Pancreas (tissue), 10 donors: Measurements from ENCODE around the gene DUOXA2. TPM values are rescaled to one million over a fixed set of nuclear protein-coding genes. Genes with fewer than 3 reads are reported as not detected.

Experiments used
- ATAC-seq, 4 donors: fragments of 200-7000 bp; cut with Tn5 transposase; one replicate each; pipeline versions ENCODE4 v1.8.0 to v1.9.1; 2020; ENCODE audit warnings: mild to moderate bottlenecking in 4 of 4, moderate library complexity in 4 of 4
- DNase-seq, 6 donors: peaks; one replicate each; pipeline ENCODE4 v3.0.0-alpha.2; 2020
- FAIRE-seq: peaks from 2 replicates; lab custom pipeline; 2012; peaks lifted over from hg19 to GRCh38; lab: Jason Lieb, UNC
- H3K27ac ChIP-seq, 4 donors: fragments of 200-600 bp; sonication (generic); 1 replicate in 3 of 4; 2 replicates in 1 of 4; pipeline versions ENCODE4 v1.5.0 to v1.8.0; 2020
- H3K27me3 ChIP-seq, 4 donors: fragments of 200-600 bp; one replicate each; pipeline ENCODE4 v1.8.0; 2021
- H3K36me3 ChIP-seq, 3 donors: fragments of 200-600 bp; sonication (generic) in 1 of 3; one replicate each; pipeline versions ENCODE4 v1.5.0 to v1.8.0; 2020 to 2021
- H3K4me1 ChIP-seq, 3 donors: fragments of 200-600 bp; one replicate each; pipeline ENCODE4 v1.8.0; 2021
- H3K4me3 ChIP-seq, 4 donors: fragments of 200-600 bp; sonication (generic) in 2 of 4; one replicate each; pipeline versions ENCODE4 v1.5.0 to v1.8.0; 2020 to 2021
- H3K9me3 ChIP-seq, 4 donors: fragments of 200-600 bp; one replicate each; pipeline ENCODE4 v1.8.0; 2021
- WGBS, 2 donors: extraction: QIAGEN DNeasy Blood & Tissue Kit; methylation state at CpG; one replicate each; pipeline ENCODE4 v1.1.7; 2013; 5-methylcytosine and 5-hydroxymethylcytosine counted together
- intact Hi-C, 3 donors: fragments of 100-400 bp; cut with DNase I; formaldehyde crosslinking; loops; one replicate each; pipeline versions ENCODE4 v1.11.1 to v1.14.2; 2022
- polyA plus RNA-seq, 2 donors: library from polyadenylated mRNA; stranded (reverse); fragments of 200-250 nt; gene quantifications; one replicate each; pipeline ENCODE4 v1.2.3, GENCODE V29; 2013
- total RNA-seq, 6 donors: library from RNA; stranded (reverse); fragmentation: NEBNext Ultra II Directional in 4 of 6; extraction: Animal tissue kit (Norgen Biotek cat#: 25700) in 4 of 6; gene quantifications; one replicate each; pipeline versions ENCODE4 v1.2.1 to v1.2.4, GENCODE V29; 2021 to 2023
- TF ChIP-seq, protein P1 (sequence below), 4 donors: fragments of 200-600 bp; sonication (generic) in 3 of 4; IDR thresholded peaks; one replicate each; pipeline versions ENCODE4 v1.5.0 to v1.8.0; 2021; ENCODE audit warnings: antibody characterized with exemption in 4 of 4
- donor health status: healthy with polysubstance abuse.
- donor health status: DM: no; HTN: no; CAD: no; lungs with moderate emphysema.
- donor health status: DM: no; HTN: no; CAD: no.
- donor health status: control.
- donor health status: control.
- donor health status: Bipolar disorder and iron deficiency.
- donor health status: DM: yes; HTN: yes; CAD: no.
- donor health status: DM: no; HTN: no; CAD: no.
- donor health status: DM: no; HTN: no; CAD: no.
- donor health status: DM: yes; HTN: yes; CAD: no.

Gene DUOXA2
- total and polyA plus RNA-seq, 8 donors, result 0.16 to 17.0 (median 0.43) TPM; not detected in 3

GRCh38 chr15:45118996-45119395 lies 4.9 kb downstream of the DUOXA2 start:
- H3K4me1 ChIP-seq, result peaks cover 0 to 4% (median 0%) of the 10 kb centered on the region in 3 donors
- FAIRE-seq (no peak), ATAC-seq (no peak), DNase-seq (no peak)
- 86 to 88% methylated on average over 5 of the region's 5 CpGs for WGBS, 2 donors
- H3K9me3 ChIP-seq, result no peaks in the 10 kb centered on the region
- intact Hi-C loops, result loop anchor here in 1 of 3 donors (10.0 kb wide), 1 partner anchor 164 kb away; the partner anchor contains the start of gene TERB2
- no peak overlapping the region for H3K4me3 ChIP-seq
- TF ChIP-seq, protein P1, sequence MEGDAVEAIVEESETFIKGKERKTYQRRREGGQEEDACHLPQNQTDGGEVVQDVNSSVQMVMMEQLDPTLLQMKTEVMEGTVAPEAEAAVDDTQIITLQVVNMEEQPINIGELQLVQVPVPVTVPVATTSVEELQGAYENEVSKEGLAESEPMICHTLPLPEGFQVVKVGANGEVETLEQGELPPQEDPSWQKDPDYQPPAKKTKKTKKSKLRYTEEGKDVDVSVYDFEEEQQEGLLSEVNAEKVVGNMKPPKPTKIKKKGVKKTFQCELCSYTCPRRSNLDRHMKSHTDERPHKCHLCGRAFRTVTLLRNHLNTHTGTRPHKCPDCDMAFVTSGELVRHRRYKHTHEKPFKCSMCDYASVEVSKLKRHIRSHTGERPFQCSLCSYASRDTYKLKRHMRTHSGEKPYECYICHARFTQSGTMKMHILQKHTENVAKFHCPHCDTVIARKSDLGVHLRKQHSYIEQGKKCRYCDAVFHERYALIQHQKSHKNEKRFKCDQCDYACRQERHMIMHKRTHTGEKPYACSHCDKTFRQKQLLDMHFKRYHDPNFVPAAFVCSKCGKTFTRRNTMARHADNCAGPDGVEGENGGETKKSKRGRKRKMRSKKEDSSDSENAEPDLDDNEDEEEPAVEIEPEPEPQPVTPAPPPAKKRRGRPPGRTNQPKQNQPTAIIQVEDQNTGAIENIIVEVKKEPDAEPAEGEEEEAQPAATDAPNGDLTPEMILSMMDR (IDR thresholded peaks at IDR 0.05), result no peak
- H3K27ac ChIP-seq, result no peak overlapping the region
- no peaks in the 10 kb centered on the region for H3K36me3 ChIP-seq
- H3K27me3 ChIP-seq, result peaks cover 0 to 11% (median 4%) of the 10 kb centered on the region in 4 donors

DNA sequence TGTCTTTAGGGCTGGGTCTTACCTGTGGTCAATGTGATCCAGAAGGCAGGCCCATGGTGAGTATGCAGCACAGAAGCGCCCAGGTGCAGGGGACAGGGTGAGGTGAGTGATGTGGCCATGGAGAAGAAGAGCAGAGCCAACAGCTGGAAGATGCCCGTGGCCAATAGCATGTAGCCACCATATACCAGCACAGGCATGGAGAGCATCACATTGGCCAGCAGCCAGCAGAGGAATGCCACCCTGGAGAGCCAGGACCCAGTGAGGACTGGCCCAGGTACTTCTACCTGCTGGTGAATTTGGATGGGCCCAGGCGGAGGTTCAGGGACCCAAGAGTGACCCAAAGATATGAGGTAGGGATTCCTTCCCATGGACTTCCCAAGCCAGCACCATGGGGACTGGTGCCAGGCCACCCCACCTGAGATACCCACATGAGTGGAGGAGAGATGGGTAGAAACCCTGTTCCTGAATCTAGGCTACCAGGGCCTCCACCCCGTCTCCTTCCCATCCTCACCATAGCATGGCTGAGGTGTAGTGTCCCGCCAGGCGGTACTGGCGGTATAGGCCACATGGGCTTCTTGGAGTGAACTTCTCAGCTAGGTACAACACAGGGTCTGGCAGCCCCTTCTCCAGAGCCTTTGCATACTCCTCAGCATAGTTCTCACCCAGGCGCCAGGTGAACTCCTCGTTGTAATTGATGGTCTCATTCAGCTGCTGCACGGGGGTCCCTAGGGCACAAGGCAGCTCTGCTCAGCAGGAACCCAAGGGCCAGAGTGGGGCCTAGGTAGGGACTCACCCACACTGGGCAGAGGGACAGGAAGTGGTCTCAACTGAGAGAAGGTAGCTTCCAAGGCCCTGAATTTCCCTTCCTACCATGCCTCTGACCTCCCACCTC lies 6.2 kb downstream of the DUOXA2 start:
- intact Hi-C loops, result no loop called here
- Histone ChIP-seq H3K4me3 (no peak overlapping the region), H3K27me3 (peaks cover 0 to 11% (median 4%) of the 10 kb centered on the region in 4 donors), H3K9me3 (no peaks in the 10 kb centered on the region), H3K4me1 (peaks cover 0 to 4% (median 0%) of the 10 kb centered on the region in 3 donors), H3K27ac (no peak overlapping the region), H3K36me3 (no peaks in the 10 kb centered on the region)
- ATAC-seq (no peak), DNase-seq (peak in 1 of 6 donors; percentile 44), FAIRE-seq (no peak)
- TF ChIP-seq, protein P1 (IDR thresholded peaks at IDR 0.05), result no peak
- WGBS, 2 donors, result 89 to 90% methylated on average over 10 of the region's 10 CpGs

DNA sequence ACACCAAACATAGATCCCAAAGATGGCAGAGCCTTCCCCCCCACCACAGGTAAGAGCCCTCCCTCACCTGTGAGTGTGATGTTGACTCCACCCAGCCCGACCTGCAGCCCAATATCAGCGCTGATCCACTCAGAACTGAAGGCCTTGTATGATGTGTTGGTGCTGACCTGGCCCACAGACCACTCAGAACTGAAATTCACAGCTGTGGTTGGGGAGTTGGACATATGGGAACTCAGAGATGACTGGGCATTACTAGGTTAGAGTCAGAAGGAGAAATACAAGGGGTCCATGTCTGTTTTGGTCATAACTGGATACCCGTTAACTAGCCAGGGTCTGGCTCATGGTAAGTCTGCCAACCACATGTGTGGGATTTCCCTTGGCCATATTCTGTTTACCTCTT lies 6.9 kb downstream of the DUOXA2 start:
- Histone ChIP-seq H3K4me1 (peaks cover 0 to 4% (median 0%) of the 10 kb centered on the region in 3 donors), H3K27me3 (peaks cover 0 to 11% (median 4%) of the 10 kb centered on the region in 4 donors), H3K9me3 (no peaks in the 10 kb centered on the region), H3K27ac (no peak overlapping the region), H3K4me3 (no peak overlapping the region), H3K36me3 (no peaks in the 10 kb centered on the region)
- TF ChIP-seq, protein P1 (IDR thresholded peaks at IDR 0.05), result no peak
- ATAC-seq (no peak), FAIRE-seq (no peak), DNase-seq (no peak)
- 80 to 89% methylated on average over 3 of the region's 3 CpGs for WGBS, 2 donors
- intact Hi-C loops, result no loop called here

GRCh38 chr15:45121706-45122417 lies 7.7 kb downstream of the DUOXA2 start:
- ATAC-seq, result no peak
- Histone ChIP-seq H3K36me3 (no peaks in the 10 kb centered on the region), H3K9me3 (no peaks in the 10 kb centered on the region), H3K27me3 (peaks cover 0 to 5% (median 2%) of the 10 kb centered on the region in 4 donors), H3K4me1 (peaks cover 0 to 3% (median 0%) of the 10 kb centered on the region in 3 donors), H3K27ac (no peak overlapping the region), H3K4me3 (no peak overlapping the region)
- TF ChIP-seq, protein P1 (IDR thresholded peaks at IDR 0.05), result no peak
- DNase-seq, result peak in 1 of 6 donors; percentile 16
- intact Hi-C loops, result no loop called here
- FAIRE-seq, result no peak
- WGBS, 2 donors, result 61 to 73% methylated on average over 9 of the region's 9 CpGs
